ENCODE data around the gene PSMD14.
"Not testable (repeated sequence)": the region's sequence is repeated elsewhere in the genome, so short reads cannot be mapped to it uniquely, and the experiment has no call there.

The PSMD14 gene

GRCh38 chr2:161321944-161322648 lies 13.9 kb downstream of the PSMD14 start:
- no peak for DNase-seq (ENCODE audit: low spot score)
- in situ Hi-C loops (cut with MboI; ENCODE audit: low pct_unique_long_range_greater_than_20kb, low sequenced_read_pairs, unreplicated experiment) = no loop called here
- TF ChIP-seq CTCF (IDR thresholded peaks at IDR 0.05; ENCODE audit: extremely low read depth, insufficient read depth, missing control alignments) = no peak

- in situ Hi-C loops (cut with MboI; ENCODE audit: low pct_unique_long_range_greater_than_20kb, low sequenced_read_pairs, unreplicated experiment) = no loop called here
- no peak for DNase-seq (ENCODE audit: low spot score)
- TF ChIP-seq CTCF (IDR thresholded peaks at IDR 0.05; ENCODE audit: extremely low read depth, insufficient read depth, missing control alignments) = no peak
Observed at GRCh38 chr2:161324876-161325275, 16.7 kb downstream of the PSMD14 start.

- in situ Hi-C loops (cut with MboI; ENCODE audit: low pct_unique_long_range_greater_than_20kb, low sequenced_read_pairs, unreplicated experiment) = no loop called here
- no peak for TF ChIP-seq CTCF (IDR thresholded peaks at IDR 0.05; ENCODE audit: extremely low read depth, insufficient read depth, missing control alignments)
- no peak for DNase-seq (ENCODE audit: low spot score)
Observed at GRCh38 chr2:161327582-161327981, 19.4 kb downstream of the PSMD14 start.

- in situ Hi-C loops (cut with MboI; ENCODE audit: low pct_unique_long_range_greater_than_20kb, low sequenced_read_pairs, unreplicated experiment) = no loop called here
- no peak for TF ChIP-seq CTCF (IDR thresholded peaks at IDR 0.05; ENCODE audit: extremely low read depth, insufficient read depth, missing control alignments)
- no peak for DNase-seq (ENCODE audit: low spot score)
Observed at GRCh38 chr2:161332371-161332967, 24.2 kb downstream of the PSMD14 start.

- no peak for DNase-seq (ENCODE audit: low spot score)
- no peak for TF ChIP-seq CTCF (IDR thresholded peaks at IDR 0.05; ENCODE audit: extremely low read depth, insufficient read depth, missing control alignments)
- in situ Hi-C loops (cut with MboI; ENCODE audit: low pct_unique_long_range_greater_than_20kb, low sequenced_read_pairs, unreplicated experiment) = no loop called here
Observed at GRCh38 chr2:161335626-161336025, 27.4 kb downstream of the PSMD14 start.

GRCh38 chr2:161337247-161337646 lies 29.0 kb downstream of the PSMD14 start:
- in situ Hi-C loops (cut with MboI; ENCODE audit: low pct_unique_long_range_greater_than_20kb, low sequenced_read_pairs, unreplicated experiment) = no loop called here
- DNase-seq (ENCODE audit: low spot score) = no peak
- no peak for TF ChIP-seq CTCF (IDR thresholded peaks at IDR 0.05; ENCODE audit: extremely low read depth, insufficient read depth, missing control alignments)

- DNase-seq (ENCODE audit: low spot score); in situ Hi-C loops (cut with MboI; ENCODE audit: low pct_unique_long_range_greater_than_20kb, low sequenced_read_pairs, unreplicated experiment): not testable (repeated sequence)
Observed at GRCh38 chr2:161339532-161339931, 31.3 kb downstream of the PSMD14 start.

GRCh38 chr2:161340930-161341413 lies 32.7 kb downstream of the PSMD14 start:
- in situ Hi-C loops (cut with MboI; ENCODE audit: low pct_unique_long_range_greater_than_20kb, low sequenced_read_pairs, unreplicated experiment); DNase-seq (ENCODE audit: low spot score): not testable (repeated sequence)
